WTC11 (cell line): ENCODE measurements around the gene CACNA2D1.

Source experiments
- ATF1 ChIP-seq: sonication (generic); formaldehyde crosslinking; IDR thresholded peaks from 2 replicates; pipeline ENCODE4 v1.8.1; 2023; ENCODE audit warnings: mild to moderate bottlenecking, moderate library complexity, missing genetic modification reagents
- EMX1 ChIP-seq: fragments of 250-450 bp; sonication (Bioruptor Pico); IDR thresholded peaks from 2 replicates; pipeline ENCODE4 v1.8.0; 2021; ENCODE audit warnings: mild to moderate bottlenecking
- TF ChIP-seq, protein P1 (sequence below): fragments of 200-600 bp; IDR thresholded peaks from 2 replicates; pipeline ENCODE4 v1.8.0; 2022; ENCODE audit warnings: antibody characterized with exemption

- TF ChIP-seq EMX1 (CRISPR knock-in tag) (no peak), ATF1 (CRISPR knock-in tag) (no peak)
- TF ChIP-seq, protein P1, sequence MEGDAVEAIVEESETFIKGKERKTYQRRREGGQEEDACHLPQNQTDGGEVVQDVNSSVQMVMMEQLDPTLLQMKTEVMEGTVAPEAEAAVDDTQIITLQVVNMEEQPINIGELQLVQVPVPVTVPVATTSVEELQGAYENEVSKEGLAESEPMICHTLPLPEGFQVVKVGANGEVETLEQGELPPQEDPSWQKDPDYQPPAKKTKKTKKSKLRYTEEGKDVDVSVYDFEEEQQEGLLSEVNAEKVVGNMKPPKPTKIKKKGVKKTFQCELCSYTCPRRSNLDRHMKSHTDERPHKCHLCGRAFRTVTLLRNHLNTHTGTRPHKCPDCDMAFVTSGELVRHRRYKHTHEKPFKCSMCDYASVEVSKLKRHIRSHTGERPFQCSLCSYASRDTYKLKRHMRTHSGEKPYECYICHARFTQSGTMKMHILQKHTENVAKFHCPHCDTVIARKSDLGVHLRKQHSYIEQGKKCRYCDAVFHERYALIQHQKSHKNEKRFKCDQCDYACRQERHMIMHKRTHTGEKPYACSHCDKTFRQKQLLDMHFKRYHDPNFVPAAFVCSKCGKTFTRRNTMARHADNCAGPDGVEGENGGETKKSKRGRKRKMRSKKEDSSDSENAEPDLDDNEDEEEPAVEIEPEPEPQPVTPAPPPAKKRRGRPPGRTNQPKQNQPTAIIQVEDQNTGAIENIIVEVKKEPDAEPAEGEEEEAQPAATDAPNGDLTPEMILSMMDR, result no peak
Measured at GRCh38 chr7:82384779-82385178, 58.8 kb downstream of the CACNA2D1 start.
